Measurements from ENCODE around the gene STX18. TPM values are rescaled to one million over a fixed set of nuclear protein-coding genes. Genes with fewer than 3 reads are reported as not detected.

STX18 gene
- total RNA-seq, 1 experiment from 2014 or later, result 20.9 TPM

DNA sequence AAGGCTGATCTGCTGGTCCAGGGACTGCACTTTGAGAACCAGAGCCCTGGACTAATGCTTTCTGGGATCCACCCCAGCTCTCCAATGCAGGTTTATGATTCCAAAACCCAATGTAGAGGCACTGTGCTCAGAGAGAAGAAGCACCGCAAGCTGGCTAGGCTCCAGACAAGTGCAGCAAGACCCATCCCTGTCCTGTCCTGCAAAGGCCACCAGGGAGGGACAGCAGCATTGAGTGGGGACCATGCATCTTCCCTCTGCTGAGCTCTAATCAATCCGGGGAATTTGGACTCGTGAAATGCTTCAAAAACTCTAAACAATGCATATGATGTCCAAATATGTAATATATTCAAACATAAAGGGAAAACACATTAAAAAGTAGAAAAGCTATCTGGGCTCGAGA is 165.8 kb downstream of the STX18 start:
- H3K56ac ChIP-seq (ENCODE audit: insufficient read length, low read depth, low read length), result no peak overlapping the region
- no peak overlapping the region for H3K4me2 ChIP-seq (ENCODE audit: insufficient read depth, insufficient read length, low read length)
- no peaks in the 10 kb centered on the region for H3K9me3 ChIP-seq (ENCODE audit: control insufficient read depth, low read depth, low read length)
- Mint-ChIP-seq H3K9me3 (peaks cover 5 to 8% of the 10 kb centered on the region in 2 experiments; a peak in 4 of 5 replicates), H3K4me3 (no peak overlapping the region), H3K27ac (no peak overlapping the region), H3K27me3 (ENCODE audit: low read depth) (peaks cover 60% of the 10 kb centered on the region), H3K36me3 (ENCODE audit: insufficient read depth in 1 of 3, low read depth in 3 of 3) (no peaks in the 10 kb centered on the region; a peak in 1 of 7 replicates), H3K4me1 (peaks cover 6 to 12% of the 10 kb centered on the region in 2 experiments)
- H4K91ac ChIP-seq (ENCODE audit: insufficient read length, low read depth, low read length), result no peak overlapping the region
- no peaks in the 10 kb centered on the region for H3K23me2 ChIP-seq (ENCODE audit: insufficient read length, low read depth, low read length, poor library complexity, severe bottlenecking)
- H2BK20ac ChIP-seq (ENCODE audit: low read depth, low read length, poor library complexity, severe bottlenecking), result no peak overlapping the region
- H3K23ac ChIP-seq (ENCODE audit: insufficient read length, low read depth, low read length), result no peak overlapping the region
- no peak overlapping the region for H3K4ac ChIP-seq (ENCODE audit: low read depth, low read length)
- no peak overlapping the region for H4K8ac ChIP-seq (replicated peaks; ENCODE audit: insufficient read length, low read depth, low read length)
- H2BK120ac ChIP-seq (ENCODE audit: low read depth, low read length, poor library complexity, severe bottlenecking), result no peak overlapping the region
- no peaks in the 10 kb centered on the region; the same call in 1 of the 2 replicates for H3K27me3 ChIP-seq (ENCODE audit: insufficient read depth, low read length)
- no peaks in the 10 kb centered on the region for H3K79me1 ChIP-seq (ENCODE audit: insufficient read depth, low read depth, low read length, poor library complexity, severe bottlenecking)
- no peak overlapping the region for H3K14ac ChIP-seq (ENCODE audit: insufficient read depth, low read length)
- H2AK5ac ChIP-seq (ENCODE audit: insufficient read length, low read length), result no peak overlapping the region
- H3K27ac ChIP-seq (ENCODE audit: insufficient read length, low read depth, low read length), result no peak overlapping the region
- no peak overlapping the region for H3K18ac ChIP-seq (ENCODE audit: insufficient read length, low read depth, low read length)
- TF ChIP-seq, protein P1, sequence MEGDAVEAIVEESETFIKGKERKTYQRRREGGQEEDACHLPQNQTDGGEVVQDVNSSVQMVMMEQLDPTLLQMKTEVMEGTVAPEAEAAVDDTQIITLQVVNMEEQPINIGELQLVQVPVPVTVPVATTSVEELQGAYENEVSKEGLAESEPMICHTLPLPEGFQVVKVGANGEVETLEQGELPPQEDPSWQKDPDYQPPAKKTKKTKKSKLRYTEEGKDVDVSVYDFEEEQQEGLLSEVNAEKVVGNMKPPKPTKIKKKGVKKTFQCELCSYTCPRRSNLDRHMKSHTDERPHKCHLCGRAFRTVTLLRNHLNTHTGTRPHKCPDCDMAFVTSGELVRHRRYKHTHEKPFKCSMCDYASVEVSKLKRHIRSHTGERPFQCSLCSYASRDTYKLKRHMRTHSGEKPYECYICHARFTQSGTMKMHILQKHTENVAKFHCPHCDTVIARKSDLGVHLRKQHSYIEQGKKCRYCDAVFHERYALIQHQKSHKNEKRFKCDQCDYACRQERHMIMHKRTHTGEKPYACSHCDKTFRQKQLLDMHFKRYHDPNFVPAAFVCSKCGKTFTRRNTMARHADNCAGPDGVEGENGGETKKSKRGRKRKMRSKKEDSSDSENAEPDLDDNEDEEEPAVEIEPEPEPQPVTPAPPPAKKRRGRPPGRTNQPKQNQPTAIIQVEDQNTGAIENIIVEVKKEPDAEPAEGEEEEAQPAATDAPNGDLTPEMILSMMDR (conservative IDR thresholded peaks at IDR 0.05), result no peak
- H2AFZ ChIP-seq (ENCODE audit: low read length), result no peak overlapping the region
- no peaks in the 10 kb centered on the region for H4K20me1 ChIP-seq (ENCODE audit: control insufficient read depth, insufficient read depth, insufficient read length)
- H4K5ac ChIP-seq (ENCODE audit: insufficient read length, low read depth, low read length), result no peak overlapping the region
- H3K4me1 ChIP-seq (ENCODE audit: insufficient read depth, low read length), result no peaks in the 10 kb centered on the region
- H3K79me2 ChIP-seq (ENCODE audit: insufficient read depth, low read length), result no peaks in the 10 kb centered on the region
- H3K9ac ChIP-seq (ENCODE audit: extremely low read depth, insufficient read length, low read length), result no peak overlapping the region
- no peak overlapping the region for H2BK5ac ChIP-seq (ENCODE audit: insufficient read length, low read length)
- H2BK15ac ChIP-seq (ENCODE audit: low read depth, low read length), result no peak overlapping the region
- no peak for DNase-seq
- no CpG with 5 or more reads among the region's 4 CpGs for WGBS (ENCODE audit: extremely low coverage, insufficient read length, low lambda C conversion rate)
- no peak overlapping the region for H2BK12ac ChIP-seq (ENCODE audit: insufficient read length, low read depth, low read length)
- no peak overlapping the region for H3T11ph ChIP-seq (ENCODE audit: low read length)
